GM18519 (cell line): ENCODE results near the gene KDM6A.
"Not testable (repeated sequence)": the region's sequence is repeated elsewhere in the genome, so short reads cannot be mapped to it uniquely, and the experiment has no call there.

Experiments used
- ATAC-seq: cut with Tn5 transposase; IDR thresholded peaks from one replicate; pipeline ENCODE4 v1.9.1; 2021; ENCODE audit warnings: mild to moderate bottlenecking, moderate library complexity; ENCODE audit not compliant: unreplicated experiment, low FRiP score

KDM6A gene

GRCh38 chrX:44999872-45000271 lies 126.9 kb downstream of the KDM6A start:
- ATAC-seq = not testable (repeated sequence)

- ATAC-seq = no peak
Measured at GRCh38 chrX:45001048-45001447, 128.1 kb downstream of the KDM6A start.

- no peak for ATAC-seq
Measured at GRCh38 chrX:45003085-45003484, 130.1 kb downstream of the KDM6A start.

GRCh38 chrX:45006002-45006800 lies 133.2 kb downstream of the KDM6A start:
- no peak for ATAC-seq

- peak; percentile 71 for ATAC-seq
Measured at GRCh38 chrX:45007598-45007997, 134.6 kb downstream of the KDM6A start.

GRCh38 chrX:45009371-45010000 lies 136.5 kb downstream of the KDM6A start:
- ATAC-seq = no peak

GRCh38 chrX:45011131-45011530 lies 138.1 kb downstream of the KDM6A start:
- no peak for ATAC-seq

- ATAC-seq = no peak
Measured at GRCh38 chrX:45011597-45011996, 138.6 kb downstream of the KDM6A start.

- no peak for ATAC-seq
Measured at GRCh38 chrX:45017946-45018345, 145.0 kb downstream of the KDM6A start.

GRCh38 chrX:45022150-45022549 lies 149.2 kb downstream of the KDM6A start:
- ATAC-seq = no peak

- no peak for ATAC-seq
Measured at GRCh38 chrX:45024501-45024900, 151.5 kb downstream of the KDM6A start.

GRCh38 chrX:45026036-45026435 lies 153.0 kb downstream of the KDM6A start:
- no peak for ATAC-seq

- ATAC-seq = no peak
Measured at GRCh38 chrX:45031830-45032378, 158.9 kb downstream of the KDM6A start.

GRCh38 chrX:45035071-45035470 lies 162.1 kb downstream of the KDM6A start:
- no peak for ATAC-seq

GRCh38 chrX:45036161-45036560 lies 163.2 kb downstream of the KDM6A start:
- no peak for ATAC-seq

GRCh38 chrX:45040137-45040536 lies 167.1 kb downstream of the KDM6A start:
- not testable (repeated sequence) for ATAC-seq

- no peak for ATAC-seq
Measured at GRCh38 chrX:45046417-45046816, 173.4 kb downstream of the KDM6A start.

- ATAC-seq = no peak
Measured at GRCh38 chrX:45050558-45050957, 177.6 kb downstream of the KDM6A start.

GRCh38 chrX:45056428-45057145 lies 183.6 kb downstream of the KDM6A start:
- no peak for ATAC-seq

- ATAC-seq = not testable (repeated sequence)
Measured at GRCh38 chrX:45059906-45060305, 186.9 kb downstream of the KDM6A start.
